PFSK-1 (cell line): Measurements from ENCODE around the gene GNA15.

Experiments
- FOXP2 ChIP-seq: optimal IDR thresholded peaks from 2 replicates; pipeline ENCODE3; 2011; ENCODE audit warnings: borderline replicate concordance, control low read depth, inconsistent platforms; ENCODE audit not compliant: insufficient read depth; ENCODE audit errors: extremely low read length, extremely low read depth
- POLR2AphosphoS5 ChIP-seq: IDR thresholded peaks from 2 replicates; pipeline ENCODE4 v1.6.1; 2012; ENCODE audit warnings: low read depth, mild to moderate bottlenecking, control low read depth, low read length, moderate library complexity
- REST ChIP-seq, 2 experiments: IDR thresholded peaks; 2 replicates each; pipeline versions ENCODE4 v1.6.1 to v1.8.0; 2011 to 2012; ENCODE audit warnings: low read depth in 2 of 2, low read length in 2 of 2, control low read depth in 1 of 2, inconsistent platforms in 1 of 2, mild to moderate bottlenecking in 1 of 2, moderate library complexity in 1 of 2; ENCODE audit not compliant: insufficient read depth in 1 of 2
- SIN3A ChIP-seq: IDR thresholded peaks from 2 replicates; pipeline ENCODE4 v1.6.1; 2012; ENCODE audit warnings: mild to moderate bottlenecking, low read length, moderate library complexity, borderline replicate concordance; ENCODE audit not compliant: insufficient read depth
- TAF1 ChIP-seq: IDR thresholded peaks from 2 replicates; pipeline ENCODE4 v1.6.1; 2012; ENCODE audit warnings: low read length, control low read depth, borderline replicate concordance; ENCODE audit not compliant: insufficient read depth

DNA sequence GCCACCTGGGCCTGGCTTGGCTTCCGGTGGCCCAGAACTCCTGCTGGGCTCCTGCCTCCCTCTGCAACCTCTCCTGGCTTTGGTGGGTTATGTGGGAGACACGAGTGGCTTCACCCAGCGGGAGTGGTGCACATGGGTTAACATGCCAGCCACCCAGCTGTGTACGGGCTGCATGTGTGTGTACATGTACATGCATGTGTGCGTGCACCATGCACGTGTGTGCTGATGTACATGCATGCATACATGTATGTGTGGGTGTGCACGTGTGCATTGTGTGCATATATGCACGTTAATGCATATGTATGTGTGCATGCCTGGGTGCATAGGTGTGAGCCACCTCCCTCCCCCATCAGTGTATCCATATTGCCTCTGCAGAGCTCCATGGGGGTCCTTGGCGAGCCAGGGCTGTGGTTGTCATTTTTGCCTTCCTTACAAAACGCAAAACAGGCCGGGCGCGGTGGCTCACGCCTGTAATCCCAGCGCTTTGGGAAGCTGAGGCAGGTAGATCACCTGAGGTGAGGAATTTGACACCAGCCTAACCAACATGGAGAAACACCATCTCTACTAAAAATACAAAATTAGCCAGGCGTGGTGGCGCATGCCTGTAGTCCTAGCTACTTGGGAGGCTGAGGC is 29.2 kb upstream of the GNA15 start:
- TF ChIP-seq TAF1 (no peak), POLR2AphosphoS5 (no peak), SIN3A (no peak), REST (IDR thresholded peaks at IDR 0.05; ENCODE audit: insufficient read depth in 1 of 2, low read depth in 2 of 2, low read length in 2 of 2) (no peak), FOXP2 (no peak)
